ENCODE measurements around the gene GSK3A.
A peak's percentile ranks its signal among the peaks of the same experiment; 100 is the strongest.

Gene GSK3A

DNA sequence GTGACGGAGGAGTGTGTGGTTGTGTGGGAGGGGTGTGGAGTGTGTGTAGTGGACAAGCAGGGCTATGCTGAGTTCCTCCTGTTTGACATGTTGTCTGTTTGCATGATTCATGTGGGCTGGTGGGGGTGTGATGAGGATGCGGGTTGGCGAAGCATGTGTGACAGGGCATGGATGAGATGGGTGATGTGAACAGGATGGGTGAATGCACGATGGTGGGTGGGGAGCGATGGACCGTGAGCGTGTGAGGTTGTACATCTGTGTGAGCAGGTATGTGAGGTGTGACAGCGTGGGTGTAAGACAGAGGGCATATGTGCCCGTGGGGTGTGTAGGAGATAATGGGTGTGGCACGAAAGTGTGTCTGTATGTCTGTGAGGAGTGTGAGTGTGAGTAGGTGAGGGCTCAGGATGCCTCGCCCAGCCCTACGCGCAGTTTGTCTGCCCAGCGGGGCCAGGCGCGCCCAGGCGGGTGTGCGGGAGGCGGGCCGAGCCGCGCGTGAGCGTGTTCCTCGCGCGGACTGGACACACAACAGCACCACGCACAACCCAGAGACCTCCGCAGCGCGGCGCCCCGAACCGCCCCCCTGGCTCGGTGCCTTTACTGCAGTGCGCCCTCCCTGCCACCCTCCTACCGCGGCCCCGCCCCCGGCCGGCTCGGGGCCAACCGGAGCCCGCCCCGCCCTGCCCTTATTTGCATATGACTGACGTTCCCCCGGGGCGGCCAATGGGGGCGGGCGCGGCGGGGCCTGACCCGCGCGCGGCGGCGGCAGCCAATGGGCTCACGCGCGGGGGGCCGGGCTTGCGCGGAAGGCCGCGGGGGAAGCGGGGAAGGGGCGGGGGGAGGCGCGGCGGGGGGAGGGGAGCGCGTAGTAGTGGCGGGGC lies 41.0 kb upstream of the GSK3A start:
- Mint-ChIP-seq H3K4me3 (no peak overlapping the region), H3K27ac (no peak overlapping the region), H3K4me1 (peaks cover 48% of the 10 kb centered on the region), H3K36me3 (no peaks in the 10 kb centered on the region), H3K27me3 (no peaks in the 10 kb centered on the region), H3K9me3 (no peaks in the 10 kb centered on the region)

DNA sequence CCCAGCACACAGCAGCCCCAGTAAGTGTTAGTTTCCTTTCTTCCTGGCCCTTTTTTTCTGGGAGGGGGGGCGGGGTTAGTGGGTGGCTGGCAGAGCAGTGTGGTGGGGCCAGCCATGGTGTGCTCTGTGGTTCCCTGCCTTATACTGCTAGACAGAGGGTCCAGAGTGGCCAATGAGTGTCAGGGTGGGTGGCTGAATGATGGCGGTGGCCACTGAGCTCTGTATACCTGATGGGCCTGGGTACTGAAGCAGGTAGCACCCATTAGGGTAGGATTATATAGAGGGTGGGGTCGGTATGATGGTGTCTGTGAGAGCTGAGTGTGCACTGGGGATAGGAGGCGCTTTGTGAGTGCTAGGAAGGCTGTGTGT lies 40.4 kb upstream of the GSK3A start:
- peaks cover 51% of the 10 kb centered on the region for H3K4me1 Mint-ChIP-seq
- peak overlapping the region; percentile 76 for H3K4me3 Mint-ChIP-seq
- no peaks in the 10 kb centered on the region for H3K27me3 Mint-ChIP-seq
- H3K36me3 Mint-ChIP-seq, result no peaks in the 10 kb centered on the region
- H3K27ac Mint-ChIP-seq, result no peak overlapping the region
- H3K9me3 Mint-ChIP-seq, result no peaks in the 10 kb centered on the region

DNA sequence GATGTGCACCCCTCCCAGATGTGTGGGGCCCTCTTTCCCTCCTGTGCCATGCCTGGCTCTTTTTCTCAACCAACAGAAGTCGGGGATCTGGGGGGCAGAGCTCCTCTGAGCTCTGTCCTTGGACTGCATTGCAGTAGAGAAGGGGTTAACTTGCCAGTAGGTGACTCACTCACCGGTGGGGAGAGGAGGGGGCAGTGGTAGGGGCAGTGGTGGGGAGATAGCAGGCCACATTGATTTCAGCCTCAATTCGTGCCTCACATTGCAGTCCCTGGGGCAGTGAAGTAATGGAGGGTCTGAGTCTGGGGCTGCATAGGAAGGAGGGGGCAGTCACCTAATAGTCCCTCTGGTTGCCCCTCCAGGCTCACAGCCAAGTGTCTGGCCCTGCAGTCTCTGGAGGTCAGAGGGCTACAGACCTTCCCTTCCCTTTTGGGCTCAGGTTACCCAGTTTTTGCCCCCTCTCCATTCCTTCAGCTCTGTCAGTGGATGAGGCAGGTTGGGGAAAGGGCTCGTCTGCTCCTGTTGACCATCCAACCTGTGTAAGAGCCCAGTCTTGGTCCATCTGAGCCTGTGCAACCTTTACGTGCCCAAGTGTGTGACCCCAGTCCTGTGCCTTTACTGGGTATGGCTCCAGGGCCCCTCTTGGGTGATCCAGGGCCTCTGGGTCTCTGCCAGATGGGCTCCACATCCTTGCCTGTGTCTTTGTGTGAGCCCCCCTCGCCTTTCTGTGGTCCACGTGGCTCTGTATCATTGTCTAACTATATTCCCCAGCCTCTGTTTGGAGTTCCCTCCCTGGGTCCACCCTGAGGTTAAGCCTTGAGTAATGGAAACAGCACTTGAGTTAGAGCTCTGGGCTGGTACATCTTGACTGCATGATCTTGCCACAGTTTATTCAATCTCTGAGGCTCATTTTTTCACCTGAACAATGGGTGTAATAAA lies 39.7 kb upstream of the GSK3A start:
- no peaks in the 10 kb centered on the region for H3K9me3 Mint-ChIP-seq
- peaks cover 54% of the 10 kb centered on the region for H3K4me1 Mint-ChIP-seq
- peak overlapping the region; percentile 93 for H3K27ac Mint-ChIP-seq
- no peaks in the 10 kb centered on the region for H3K36me3 Mint-ChIP-seq
- no peaks in the 10 kb centered on the region for H3K27me3 Mint-ChIP-seq
- H3K4me3 Mint-ChIP-seq, result peak overlapping the region; percentile 76

DNA sequence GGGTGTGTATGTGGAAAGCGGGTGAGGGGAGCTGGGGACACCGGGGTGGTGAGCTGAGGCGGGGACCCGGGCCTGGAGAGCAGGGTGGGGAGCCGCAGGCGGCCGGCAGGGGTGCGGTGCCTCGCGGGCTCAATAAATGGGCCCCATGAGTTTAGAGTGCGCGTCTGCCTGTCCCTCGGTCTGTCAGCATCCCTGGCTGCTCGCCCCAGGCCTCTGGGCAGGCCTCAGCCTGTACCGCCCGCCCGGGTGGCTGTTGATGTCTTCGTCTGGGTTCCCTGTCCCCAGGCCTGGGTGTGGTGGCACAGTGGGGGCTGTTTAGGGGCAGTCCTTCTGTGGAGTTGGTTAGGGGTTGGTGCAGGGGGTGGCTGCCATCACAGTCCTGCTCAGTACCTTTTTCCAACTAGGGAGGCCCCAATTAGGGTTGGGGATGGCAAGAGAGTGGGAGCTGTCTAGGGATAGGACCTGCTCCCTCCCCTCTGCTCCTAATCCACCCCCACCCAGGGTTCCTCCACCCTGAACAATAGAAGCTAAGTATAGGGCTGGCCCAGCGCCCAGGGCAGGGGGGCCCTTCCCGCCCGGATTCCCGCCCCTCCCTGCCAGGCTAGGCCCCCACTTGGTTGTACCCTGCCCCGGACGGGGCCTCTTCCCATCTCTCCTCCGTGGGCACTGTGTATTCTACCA lies 38.9 kb upstream of the GSK3A start:
- Mint-ChIP-seq H3K9me3 (no peaks in the 10 kb centered on the region), H3K27me3 (no peaks in the 10 kb centered on the region), H3K4me1 (peaks cover 59% of the 10 kb centered on the region), H3K4me3 (peak overlapping the region; percentile 74), H3K27ac (peak overlapping the region; percentile 93), H3K36me3 (no peaks in the 10 kb centered on the region)

DNA sequence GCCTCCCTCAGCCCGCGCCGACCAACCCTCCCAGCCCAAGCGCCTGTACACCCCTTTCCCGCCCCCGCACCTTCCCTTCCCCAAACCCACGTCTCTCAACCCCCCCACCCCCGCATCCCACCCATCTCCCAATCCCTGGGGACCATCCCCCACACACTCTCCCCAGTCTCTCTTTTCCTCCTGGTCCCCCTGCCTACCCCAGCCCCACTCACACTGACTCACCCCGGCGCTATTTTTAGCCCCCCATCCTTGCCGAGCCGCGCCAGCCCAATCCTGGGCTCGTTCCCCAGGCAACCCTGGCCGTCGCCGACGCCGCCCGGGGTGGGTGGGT lies 38.4 kb upstream of the GSK3A start:
- Mint-ChIP-seq H3K4me1 (peaks cover 59% of the 10 kb centered on the region), H3K27ac (no peak overlapping the region), H3K36me3 (no peaks in the 10 kb centered on the region)

GRCh38 chr19:42279902-42280814 lies 37.8 kb upstream of the GSK3A start:
- Mint-ChIP-seq H3K36me3 (peaks cover under 1% of the 10 kb centered on the region), H3K4me1 (peaks cover 55% of the 10 kb centered on the region), H3K4me3 (peak overlapping the region; percentile 88), H3K9me3 (no peaks in the 10 kb centered on the region), H3K27me3 (no peaks in the 10 kb centered on the region), H3K27ac (peak overlapping the region; percentile 46)

More for the DNA sequence above, 38.4 kb upstream of the GSK3A start:
- H3K4me3 Mint-ChIP-seq, result peak overlapping the region; percentile 72
- H3K9me3 Mint-ChIP-seq, result no peaks in the 10 kb centered on the region
- no peaks in the 10 kb centered on the region for H3K27me3 Mint-ChIP-seq

DNA sequence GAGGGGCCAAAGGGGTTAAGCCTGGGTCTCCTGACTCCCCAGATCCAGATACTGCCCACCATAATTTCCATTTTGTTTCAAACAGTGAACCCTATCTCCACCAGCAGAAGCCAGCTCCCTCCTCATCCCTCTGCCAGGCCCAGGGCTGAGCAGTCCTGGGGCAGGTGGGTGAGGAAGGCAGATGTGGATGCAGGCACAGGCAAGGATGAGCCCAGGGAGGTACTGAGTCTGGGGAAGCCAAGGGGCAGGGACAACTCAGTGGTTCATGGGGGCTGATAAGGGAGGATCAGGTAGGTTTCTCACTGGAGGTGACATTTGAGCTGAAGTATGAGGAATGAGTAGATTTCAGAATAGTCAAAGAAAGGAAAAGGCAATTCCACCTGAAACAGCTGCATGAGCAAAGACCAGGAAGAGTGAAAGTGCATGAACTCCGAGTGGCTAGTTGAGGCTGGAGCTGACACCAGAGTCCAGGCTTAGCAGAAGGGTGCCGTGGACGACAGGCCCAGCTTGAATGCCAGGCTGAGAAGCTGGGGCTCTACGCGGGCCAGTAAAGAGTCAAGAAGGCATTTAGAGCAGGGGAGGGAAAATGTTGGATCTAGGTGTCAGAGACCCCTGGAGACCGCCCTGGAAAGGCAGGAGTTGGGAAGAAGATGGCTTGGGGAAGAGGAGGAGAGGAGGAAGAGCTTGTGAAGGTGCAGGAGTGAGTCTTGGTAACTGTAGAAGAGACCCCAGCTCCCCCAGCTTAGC lies 36.9 kb upstream of the GSK3A start:
- Mint-ChIP-seq H3K36me3 (peaks cover 3% of the 10 kb centered on the region), H3K4me1 (peaks cover 57% of the 10 kb centered on the region), H3K4me3 (peak overlapping the region; percentile 88), H3K27me3 (no peaks in the 10 kb centered on the region), H3K27ac (peak overlapping the region; percentile 57), H3K9me3 (no peaks in the 10 kb centered on the region)

DNA sequence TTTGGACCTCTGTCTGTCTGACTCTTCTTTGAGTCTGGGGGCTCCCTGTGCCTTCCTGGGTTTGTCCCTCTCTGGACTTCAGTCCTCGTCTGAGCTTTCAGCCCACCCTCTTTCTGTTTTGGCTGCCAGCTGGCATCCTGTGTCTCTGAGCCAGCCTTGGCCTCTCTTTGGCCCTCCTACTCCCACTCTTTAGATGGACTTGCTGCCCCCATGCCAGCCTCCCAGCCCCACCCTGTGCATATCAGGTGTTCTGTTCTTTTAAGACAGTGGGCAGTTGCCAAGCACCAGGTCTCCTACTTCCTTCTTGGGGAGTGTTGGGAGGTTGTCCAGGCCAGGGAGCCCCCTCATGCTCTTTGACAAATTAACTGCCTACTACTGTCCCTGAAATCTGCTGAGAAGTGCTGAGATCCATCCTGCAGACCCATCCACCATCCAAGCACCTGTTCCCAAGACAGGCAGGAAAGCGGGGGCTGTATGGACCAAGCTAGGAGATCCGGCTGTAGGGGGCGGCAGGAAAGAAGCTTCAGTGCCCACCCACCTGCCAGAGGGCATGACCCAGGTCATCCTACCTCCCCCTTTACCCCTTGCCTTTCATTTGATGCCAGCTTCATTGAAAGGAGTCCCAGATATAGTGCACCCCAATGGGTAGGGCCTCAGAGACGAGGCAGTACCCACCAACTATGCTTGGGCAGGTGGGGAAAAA lies 36.2 kb upstream of the GSK3A start:
- Mint-ChIP-seq H3K27me3 (no peaks in the 10 kb centered on the region), H3K4me1 (peaks cover 57% of the 10 kb centered on the region), H3K27ac (peak overlapping the region; percentile 17), H3K36me3 (peaks cover 3% of the 10 kb centered on the region), H3K9me3 (no peaks in the 10 kb centered on the region), H3K4me3 (peak overlapping the region; percentile 88)

DNA sequence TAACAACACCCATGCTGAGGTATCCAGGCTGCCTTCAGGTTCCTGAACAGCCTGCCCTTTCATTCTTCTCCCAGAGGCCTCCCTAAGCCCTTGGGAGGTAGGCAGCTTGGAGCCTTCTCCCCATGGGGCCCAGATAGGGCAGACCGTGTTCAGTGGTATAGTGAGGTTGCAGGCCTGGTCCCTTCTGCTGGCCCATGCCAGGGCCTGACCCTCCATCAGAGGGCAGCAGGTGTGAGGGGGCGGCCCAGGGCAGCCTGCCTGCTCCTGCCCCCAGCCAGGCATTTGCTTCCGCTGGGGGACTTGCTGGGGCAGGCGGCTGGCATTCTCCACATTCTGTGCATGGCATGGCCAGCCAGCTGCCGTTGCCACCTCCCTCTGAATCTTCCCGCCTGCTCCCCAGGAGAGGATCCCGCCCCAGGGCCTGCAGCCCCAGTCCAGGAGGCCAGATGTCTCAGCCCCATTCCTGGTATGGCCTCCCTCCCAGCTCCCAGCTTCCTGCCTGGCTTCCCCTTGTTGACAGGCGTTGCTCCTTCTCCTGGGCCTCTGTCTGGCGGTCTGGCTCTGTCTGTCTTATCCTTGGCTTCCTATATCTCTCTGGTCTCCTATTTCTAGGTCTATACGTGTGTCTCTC lies 35.5 kb upstream of the GSK3A start:
- H3K27ac Mint-ChIP-seq, result peak overlapping the region; percentile 17
- no peaks in the 10 kb centered on the region for H3K9me3 Mint-ChIP-seq
- peaks cover 3% of the 10 kb centered on the region for H3K36me3 Mint-ChIP-seq
- H3K4me3 Mint-ChIP-seq, result no peak overlapping the region
- peaks cover 64% of the 10 kb centered on the region for H3K4me1 Mint-ChIP-seq
- no peaks in the 10 kb centered on the region for H3K27me3 Mint-ChIP-seq

- Mint-ChIP-seq H3K4me3 (no peak overlapping the region), H3K4me1 (peaks cover 56% of the 10 kb centered on the region), H3K27ac (no peak overlapping the region), H3K9me3 (no peaks in the 10 kb centered on the region), H3K36me3 (peaks cover 3% of the 10 kb centered on the region), H3K27me3 (no peaks in the 10 kb centered on the region)
Observed at GRCh38 chr19:42276821-42277220, 34.4 kb upstream of the GSK3A start.

DNA sequence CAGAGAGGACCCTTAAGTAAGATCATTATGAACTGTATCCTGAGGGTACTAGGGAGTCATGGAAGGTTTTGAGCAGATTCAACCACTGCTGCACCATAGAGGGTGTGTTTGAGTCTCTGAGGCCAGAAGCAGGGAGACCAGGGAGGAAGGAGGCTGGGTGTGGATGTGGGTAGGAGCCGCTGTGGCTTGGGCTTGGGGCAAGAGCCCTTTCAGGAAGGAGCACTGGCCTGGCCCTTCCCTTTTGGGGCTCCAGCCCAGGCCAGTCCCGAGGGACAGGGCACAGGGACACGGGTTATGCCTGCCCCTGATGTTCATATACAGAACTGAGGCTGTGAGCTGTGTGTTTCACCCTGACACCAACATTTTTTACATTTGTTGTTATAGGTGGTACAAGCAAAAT lies 33.9 kb upstream of the GSK3A start:
- no peaks in the 10 kb centered on the region for H3K9me3 Mint-ChIP-seq
- no peaks in the 10 kb centered on the region for H3K27me3 Mint-ChIP-seq
- H3K36me3 Mint-ChIP-seq, result peaks cover 3% of the 10 kb centered on the region
- H3K27ac Mint-ChIP-seq, result no peak overlapping the region
- peaks cover 55% of the 10 kb centered on the region for H3K4me1 Mint-ChIP-seq
- peak overlapping the region; percentile 1 for H3K4me3 Mint-ChIP-seq

DNA sequence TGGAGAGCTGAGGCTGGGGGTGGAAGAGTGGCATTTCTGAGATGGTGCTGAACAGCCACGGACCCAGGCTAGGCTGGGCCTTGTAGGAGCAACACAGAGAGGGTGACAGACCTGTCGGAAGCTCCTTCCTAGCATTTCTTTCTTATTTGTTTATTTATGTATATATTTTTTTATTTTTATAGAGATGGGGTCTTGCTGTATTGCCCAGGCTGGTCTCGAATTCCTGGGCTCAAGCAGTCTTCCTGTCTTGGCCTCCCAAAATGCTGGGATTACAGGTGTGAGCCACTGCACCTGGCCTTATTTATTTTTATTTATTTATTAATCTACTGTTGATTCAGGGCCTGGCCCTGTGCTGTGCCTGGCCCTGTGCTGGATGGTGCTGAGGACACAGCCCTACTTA lies 33.1 kb upstream of the GSK3A start:
- Mint-ChIP-seq H3K27ac (no peak overlapping the region), H3K27me3 (no peaks in the 10 kb centered on the region), H3K4me3 (no peak overlapping the region), H3K4me1 (peaks cover 59% of the 10 kb centered on the region), H3K9me3 (no peaks in the 10 kb centered on the region), H3K36me3 (peaks cover 3% of the 10 kb centered on the region)

GRCh38 chr19:42275103-42275502 lies 32.7 kb upstream of the GSK3A start:
- Mint-ChIP-seq H3K4me3 (no peak overlapping the region), H3K9me3 (no peaks in the 10 kb centered on the region), H3K4me1 (peaks cover 63% of the 10 kb centered on the region), H3K36me3 (peaks cover 3% of the 10 kb centered on the region), H3K27ac (no peak overlapping the region), H3K27me3 (no peaks in the 10 kb centered on the region)
